Astrocyte (in vitro differentiated cells and primary cell): Measurements from ENCODE around the gene BPTF.

ENCODE experiments used
- CTCF ChIP-seq: IDR thresholded peaks from 2 replicates; pipeline ENCODE4 v1.5.1; 2011; ENCODE audit warnings: low read depth, mild to moderate bottlenecking, inconsistent platforms, low read length, moderate library complexity; ENCODE audit not compliant: insufficient read depth
- EZH2 ChIP-seq: IDR thresholded peaks from 2 replicates; pipeline ENCODE4 v1.6.1; 2012; ENCODE audit warnings: mild to moderate bottlenecking, low read length, inconsistent platforms; ENCODE audit not compliant: insufficient read depth

- TF ChIP-seq CTCF (no peak), EZH2 (no peak)
These were observed 17.3 kb downstream of the BPTF start for GRCh38 chr17:67842648-67843047.
